Amygdala (tissue), 56 donors: Measurements from ENCODE around the gene CSMD2.
A peak's percentile ranks its signal among the peaks of the same experiment; 100 is the strongest.
"Not testable (repeated sequence)": the region's sequence is repeated elsewhere in the genome, so short reads cannot be mapped to it uniquely, and the experiment has no call there.

Source experiments
- DNase-seq, 56 donors: peaks; one replicate each; lab custom pipeline; 2025; lab: John Stamatoyannopoulos, UW

Gene CSMD2

DNA sequence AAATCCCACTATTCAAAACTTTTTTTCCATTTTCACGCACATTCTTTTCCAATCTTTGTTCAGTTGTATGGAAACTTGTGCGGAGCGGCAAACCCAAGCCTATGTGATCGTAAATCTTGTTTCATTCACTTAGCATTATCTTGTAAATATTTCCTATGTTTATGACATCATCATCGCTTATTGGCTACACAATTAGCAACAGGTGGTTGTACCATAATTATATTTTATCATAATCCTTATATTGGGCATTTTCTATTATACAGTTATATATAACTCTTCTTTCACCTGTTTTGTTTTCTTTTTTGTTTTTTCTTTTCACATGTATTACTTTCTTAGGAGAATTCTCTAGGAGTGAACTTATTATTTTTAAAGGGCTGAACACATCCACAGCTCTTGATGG lies 627.1 kb downstream of the CSMD2 start:
- no peak for DNase-seq

- DNase-seq: no peak
Observed at GRCh38 chr1:33535334-33535733, 629.7 kb downstream of the CSMD2 start.

- no peak for DNase-seq
Observed at GRCh38 chr1:33532936-33533335, 632.1 kb downstream of the CSMD2 start.

DNA sequence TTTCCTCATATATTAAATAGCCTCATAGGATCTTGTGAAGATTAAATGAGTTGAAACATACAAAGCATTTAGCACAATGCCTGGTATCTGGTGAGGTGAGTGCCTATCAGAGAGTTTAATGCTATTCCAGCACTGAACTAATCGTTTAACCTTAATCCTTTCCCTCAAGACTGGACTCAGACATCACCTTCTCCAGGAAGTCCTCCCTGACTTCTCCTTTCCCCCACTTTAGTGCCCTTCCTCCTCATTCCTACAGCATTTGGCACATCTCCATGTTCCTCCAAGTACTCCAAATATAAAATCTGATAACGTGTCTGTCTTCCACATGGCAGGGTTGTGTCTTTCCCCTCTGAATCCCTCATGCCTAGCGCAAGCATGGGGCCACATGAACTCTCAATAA lies 632.8 kb downstream of the CSMD2 start:
- DNase-seq: no peak

GRCh38 chr1:33529957-33530356 lies 635.1 kb downstream of the CSMD2 start:
- no peak for DNase-seq

GRCh38 chr1:33527934-33528333 lies 637.1 kb downstream of the CSMD2 start:
- no peak for DNase-seq

DNA sequence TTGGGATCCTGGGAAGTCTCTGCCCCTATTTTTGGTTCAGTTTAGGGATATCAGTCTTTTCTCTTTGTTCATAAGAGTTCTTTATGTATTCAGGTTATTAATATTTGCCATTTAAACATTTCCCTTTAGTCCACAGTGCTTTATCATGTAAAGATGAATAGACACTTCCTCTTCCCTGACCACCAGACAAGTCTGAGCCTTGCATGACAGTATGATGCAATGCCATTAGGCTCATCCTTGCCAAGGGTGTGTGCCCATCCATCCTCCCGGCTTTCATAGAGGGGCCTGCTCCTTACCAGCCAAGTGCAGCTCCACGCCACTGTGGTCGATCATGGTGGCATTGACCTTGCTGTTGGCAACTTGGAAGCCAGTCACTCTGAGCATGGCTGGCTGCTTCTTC lies 640.4 kb downstream of the CSMD2 start:
- DNase-seq: no peak

DNA sequence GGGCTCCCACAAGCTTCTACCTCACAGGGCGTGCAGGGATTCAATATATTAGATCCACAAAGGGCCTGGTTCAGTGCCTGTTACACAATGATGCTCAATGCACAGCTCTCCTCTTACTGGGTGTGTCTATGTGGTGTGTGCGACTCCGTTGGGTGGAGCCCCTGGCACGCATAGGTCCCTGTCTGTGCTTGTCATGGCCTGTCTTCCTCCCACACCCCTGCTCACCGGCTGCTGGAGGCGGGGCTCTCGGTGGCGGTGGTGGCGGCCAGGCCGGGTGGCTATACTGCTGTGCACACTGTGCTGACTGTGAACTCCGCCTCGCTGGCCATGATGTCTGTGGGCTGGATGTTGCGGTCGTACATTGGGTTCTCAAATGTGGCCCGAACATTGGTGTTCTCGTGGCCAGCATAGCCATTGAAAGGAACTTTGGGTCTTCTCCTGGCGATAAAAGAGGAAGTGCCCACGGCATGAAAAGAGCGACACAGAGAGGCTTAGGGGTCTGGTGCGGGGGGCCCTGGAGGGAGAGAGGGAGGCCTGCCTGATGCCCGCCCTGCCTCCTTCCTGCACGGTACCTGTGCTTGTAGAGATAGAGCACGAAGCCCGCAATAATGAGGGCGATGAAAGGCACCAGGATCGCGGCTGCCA lies 645.7 kb downstream of the CSMD2 start:
- DNase-seq: no peak

DNA sequence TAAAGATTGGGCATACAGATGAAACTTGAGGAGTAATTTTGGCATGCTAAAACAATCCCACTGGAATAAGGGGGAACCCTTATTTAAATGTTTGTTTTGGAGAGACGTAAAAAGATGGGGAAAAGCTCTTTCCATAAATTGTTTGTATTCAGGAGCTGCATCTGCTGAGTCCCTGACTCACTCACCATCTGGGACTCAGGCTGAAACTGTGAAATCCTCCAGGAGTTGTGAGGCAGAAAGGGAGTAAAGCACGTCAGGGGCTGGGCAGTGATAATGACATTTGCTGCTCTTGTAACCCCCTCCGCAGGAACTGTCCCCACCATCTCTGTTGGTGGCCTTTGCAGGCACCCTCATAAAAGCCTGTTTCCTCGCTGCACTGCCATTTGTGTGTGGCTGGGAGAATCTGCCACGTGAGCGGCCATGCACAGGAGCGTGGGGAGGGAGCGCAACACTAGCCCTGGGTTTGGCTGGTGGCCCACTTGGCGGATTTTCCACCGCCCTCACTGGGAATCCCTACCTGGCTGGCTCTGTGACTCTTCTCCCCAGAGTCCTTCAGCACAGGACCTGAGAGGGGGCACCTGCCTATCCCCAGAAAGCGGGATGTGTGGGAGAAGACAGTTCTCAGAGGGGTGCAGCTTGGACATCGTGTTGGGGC lies 647.3 kb downstream of the CSMD2 start:
- peak in 21 of 56 donors; percentile 2 to 66 (median 22) for DNase-seq

DNA sequence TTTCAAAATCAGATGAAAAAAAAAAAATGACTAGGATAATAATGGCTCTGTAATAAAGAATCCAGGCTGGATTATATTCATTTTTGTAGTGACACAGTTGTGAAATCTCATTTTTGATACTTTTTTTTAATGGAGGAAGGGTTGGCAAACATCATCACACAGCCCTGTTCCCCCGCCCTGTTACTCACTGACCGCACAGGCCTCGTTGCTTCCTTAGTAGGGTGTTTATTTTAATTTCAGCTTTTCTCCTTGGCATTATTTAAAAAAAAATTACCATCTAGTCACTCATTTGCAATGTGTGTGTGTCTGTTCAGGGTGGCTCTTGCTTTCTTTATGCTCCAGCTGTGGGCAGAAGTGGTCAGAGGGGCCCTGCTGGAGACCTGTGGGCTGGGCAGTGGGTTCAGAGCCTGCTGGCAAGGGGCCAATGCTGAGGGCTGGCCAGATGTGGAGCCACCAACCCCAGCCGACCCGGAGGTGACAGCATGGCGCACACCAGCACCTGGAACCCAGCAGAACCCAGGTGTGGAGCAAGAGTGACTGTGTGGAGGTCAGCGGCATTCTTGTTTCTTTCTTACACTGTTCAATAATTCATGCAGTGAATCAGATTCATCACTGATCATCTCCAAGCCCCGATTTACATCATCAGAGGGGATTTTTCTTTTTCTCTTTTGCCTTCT lies 648.0 kb downstream of the CSMD2 start:
- no peak for DNase-seq

DNA sequence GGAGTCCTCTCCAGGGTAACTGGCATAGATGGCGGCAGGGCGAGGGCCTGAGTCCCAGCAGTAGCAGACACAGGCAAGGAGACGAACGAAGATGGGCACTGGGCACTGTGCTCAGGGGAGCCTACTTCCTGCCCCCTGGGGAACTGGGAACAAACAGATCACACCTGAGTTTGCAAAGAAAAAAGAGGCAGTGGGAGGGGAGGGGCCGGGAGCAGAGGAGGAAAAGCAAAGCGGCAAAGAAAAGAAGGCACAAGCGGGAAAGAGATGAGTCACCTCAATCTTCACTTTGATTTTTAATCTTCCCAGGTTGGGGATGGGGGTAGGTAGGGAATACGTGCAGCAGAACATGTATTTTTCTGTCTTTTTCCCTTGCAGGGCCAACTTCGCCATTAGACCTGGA lies 648.6 kb downstream of the CSMD2 start:
- no peak for DNase-seq

- no peak for DNase-seq
Observed at GRCh38 chr1:33515607-33516006, 649.4 kb downstream of the CSMD2 start.

DNA sequence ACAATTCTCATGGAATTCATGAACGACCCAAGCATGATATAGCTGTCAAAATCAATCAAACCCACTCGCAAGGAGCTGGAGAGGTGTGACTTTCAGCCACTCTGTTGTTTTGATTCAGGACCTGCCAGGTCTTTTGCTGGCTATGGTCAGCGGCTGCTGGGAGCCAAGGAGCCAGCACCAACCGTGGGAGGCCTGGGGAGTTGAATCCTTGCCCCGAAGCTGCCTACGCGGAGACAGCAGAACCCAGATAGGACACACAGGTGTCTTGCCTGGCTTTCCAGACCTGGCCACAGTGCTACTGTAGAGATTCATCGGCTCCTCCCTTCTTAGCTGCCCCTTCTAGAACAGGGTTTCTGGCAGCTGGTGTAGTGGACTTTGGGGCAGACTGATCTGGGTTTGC lies 649.9 kb downstream of the CSMD2 start:
- no peak for DNase-seq

- DNase-seq: no peak
Observed at GRCh38 chr1:33512226-33513011, 652.6 kb downstream of the CSMD2 start.

- not testable (repeated sequence) for DNase-seq
Observed at GRCh38 chr1:33509276-33509675, 655.8 kb downstream of the CSMD2 start.

- no peak for DNase-seq
Observed at GRCh38 chr1:33508151-33508550, 656.9 kb downstream of the CSMD2 start.

- no peak for DNase-seq
Observed at GRCh38 chr1:33507661-33508060, 657.4 kb downstream of the CSMD2 start.

- no peak for DNase-seq
Observed at GRCh38 chr1:33503506-33503905, 661.5 kb downstream of the CSMD2 start.

GRCh38 chr1:33502726-33503125 lies 662.3 kb downstream of the CSMD2 start:
- no peak for DNase-seq

GRCh38 chr1:33501774-33502173 lies 663.3 kb downstream of the CSMD2 start:
- no peak for DNase-seq

DNA sequence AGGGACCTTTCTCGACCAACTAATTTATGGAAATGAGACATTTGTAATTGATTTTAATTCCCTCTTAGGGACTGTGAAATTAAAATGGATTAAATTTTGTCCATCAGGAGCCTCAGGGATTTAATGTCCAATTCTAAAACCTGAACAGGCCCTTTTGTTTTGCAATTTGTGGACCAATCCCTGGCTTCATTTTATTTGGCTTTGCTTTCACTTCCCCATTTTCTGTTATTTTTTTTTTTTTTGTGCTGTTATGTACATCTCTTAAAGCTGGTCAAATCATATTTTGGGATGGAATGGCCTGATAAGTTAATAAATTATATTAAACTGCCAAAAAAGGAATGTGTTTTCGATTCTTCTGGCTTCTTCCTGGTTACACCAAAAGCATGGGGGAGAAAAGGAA lies 663.7 kb downstream of the CSMD2 start:
- DNase-seq: no peak
